Natural killer cell (primary cell): ENCODE measurements around the gene UQCC5. TPM values are rescaled to one million over a fixed set of nuclear protein-coding genes. Genes with fewer than 3 reads are reported as not detected.

Experiments
- ATAC-seq, 3 donors: fragments of 150-1000 bp in 2 of 3; fragments of 200-7000 bp in 1 of 3; cut with Tn5 transposase; 1 replicate in 1 of 3; 2 replicates in 2 of 3; pipeline ENCODE4 v1.10.0; 2021; ENCODE audit warnings: mild to moderate bottlenecking in 2 of 3, moderate library complexity in 2 of 3
- DNase-seq, 2 donors: peaks; one replicate each; pipeline versions ENCODE4 v3.0.0 to v3.0.0-alpha.2; 2013 to 2021; ENCODE audit warnings: mixed read lengths in 1 of 2
- H3K27ac ChIP-seq: one replicate; pipeline ENCODE4 v1.5.1; 2013; ENCODE audit warnings: mild to moderate bottlenecking, low read length
- H3K27me3 ChIP-seq: one replicate; pipeline ENCODE4 v1.6.1; 2013; ENCODE audit warnings: low read length; ENCODE audit not compliant: control insufficient read depth, insufficient read depth
- H3K36me3 ChIP-seq: one replicate; pipeline ENCODE4 v1.6.1; 2013; ENCODE audit warnings: low read length; ENCODE audit not compliant: control insufficient read depth, insufficient read depth
- H3K4me1 ChIP-seq: one replicate; pipeline ENCODE4 v1.6.1; 2013; ENCODE audit warnings: low read length; ENCODE audit not compliant: control insufficient read depth, insufficient read depth
- H3K4me3 ChIP-seq: one replicate; pipeline ENCODE4 v1.5.1; 2013; ENCODE audit warnings: low read length
- H3K9me3 ChIP-seq: one replicate; pipeline ENCODE4 v1.6.1; 2013; ENCODE audit warnings: low read length; ENCODE audit not compliant: control insufficient read depth, insufficient read depth
- H3K27ac Mint-ChIP-seq, 2 donors: one replicate each; pipeline ENCODE4 v1.8.0; 2022; ENCODE audit warnings: mild to moderate bottlenecking in 2 of 2, mixed read lengths in 2 of 2, moderate library complexity in 1 of 2
- H3K27me3 Mint-ChIP-seq, 2 donors: one replicate each; pipeline ENCODE4 v1.8.0; 2022; ENCODE audit warnings: low read depth in 2 of 2, mixed read lengths in 2 of 2
- H3K36me3 Mint-ChIP-seq: one replicate; pipeline ENCODE4 v1.8.0; 2022; ENCODE audit warnings: mixed read lengths
- H3K4me1 Mint-ChIP-seq, 2 donors: one replicate each; pipeline ENCODE4 v1.8.0; 2022; ENCODE audit warnings: mixed read lengths in 2 of 2
- H3K4me3 Mint-ChIP-seq: one replicate; pipeline ENCODE4 v1.8.0; 2022; ENCODE audit warnings: mild to moderate bottlenecking, moderate library complexity, mixed read lengths
- H3K9me3 Mint-ChIP-seq, 2 donors: one replicate each; pipeline ENCODE4 v1.8.0; 2022; ENCODE audit warnings: mixed read lengths in 2 of 2
- CTCF ChIP-seq: fragments of 200-600 bp; IDR thresholded peaks from one replicate; pipeline ENCODE4 v1.8.0; 2022; ENCODE audit warnings: antibody characterized with exemption
- WGBS: methylation state at CpG from one replicate; pipeline ENCODE4 v1.1.7; 2013; ENCODE audit warnings: missing lambda C conversion rate; ENCODE audit not compliant: insufficient coverage; 5-methylcytosine and 5-hydroxymethylcytosine counted together
- intact Hi-C: fragments of 100-400 bp; cut with micrococcal nuclease; formaldehyde crosslinking; loops from one replicate; pipeline ENCODE4 v1.14.2; 2022
- total RNA-seq, 4 donors: library from RNA; stranded (reverse); fragments of 120-200 nt in 1 of 4; gene quantifications; one replicate each; pipeline versions ENCODE4 v1.2.3 to v1.2.4, GENCODE V29; 2013 to 2022

Gene UQCC5
- total RNA-seq, 3 donors from 2014 or later (not counting 1 experiment from before 2014, with no cell fraction given) = 4.1 to 9.5 (median 7.3) TPM

- Mint-ChIP-seq H3K9me3 (no peaks in the 10 kb centered on the region), H3K4me3 (peak overlapping the region; percentile 85), H3K27me3 (no peaks in the 10 kb centered on the region), H3K36me3 (no peaks in the 10 kb centered on the region), H3K27ac (peak overlapping the region; percentile 59 to 75), H3K4me1 (peaks cover 22 to 32% of the 10 kb centered on the region in 2 donors)
- Histone ChIP-seq H3K27ac (no peak overlapping the region), H3K9me3 (no peaks in the 10 kb centered on the region), H3K36me3 (no peaks in the 10 kb centered on the region), H3K27me3 (no peaks in the 10 kb centered on the region), H3K4me3 (no peak overlapping the region), H3K4me1 (peaks cover 30% of the 10 kb centered on the region)
- ATAC-seq (no peak), DNase-seq (peak; percentile 26 to 67)
- no peak for TF ChIP-seq CTCF
- WGBS = 34% methylated on average over 5 of the region's 5 CpGs
- intact Hi-C loops = no loop called here
Measured at GRCh38 chr3:52532517-52532837, 3.9 kb upstream of the UQCC5 start.

- peak; percentile 40 to 55 for DNase-seq
- peaks cover 27 to 38% of the 10 kb centered on the region in 2 donors for H3K4me1 Mint-ChIP-seq
- H3K4me3 ChIP-seq = peak overlapping the region; percentile 37
- H3K4me1 ChIP-seq = peaks cover 36% of the 10 kb centered on the region
- intact Hi-C loops = no loop called here
- peak overlapping the region; percentile 85 for H3K4me3 Mint-ChIP-seq
- H3K27me3 ChIP-seq = no peaks in the 10 kb centered on the region
- H3K36me3 ChIP-seq = no peaks in the 10 kb centered on the region
- H3K9me3 ChIP-seq = no peaks in the 10 kb centered on the region
- peak overlapping the region; percentile 59 to 75 for H3K27ac Mint-ChIP-seq
- ATAC-seq = no peak
- no peaks in the 10 kb centered on the region for H3K27me3 Mint-ChIP-seq
- no peaks in the 10 kb centered on the region for H3K9me3 Mint-ChIP-seq
- TF ChIP-seq CTCF = no peak
- WGBS = 3% methylated on average over 78 of the region's 78 CpGs
- no peak overlapping the region for H3K27ac ChIP-seq
- H3K36me3 Mint-ChIP-seq = no peaks in the 10 kb centered on the region
Measured at GRCh38 chr3:52532838-52533622, 3.4 kb upstream of the UQCC5 start.

GRCh38 chr3:52533623-52534280, 2.7 kb upstream of the UQCC5 start, which contains the start of gene NT5DC2:
Gene NT5DC2 (minus strand): TSS chr3:52533857. CDS start chr3:52533737, 120 bp downstream.
- intact Hi-C loops = no loop called here
- Mint-ChIP-seq H3K27me3 (no peaks in the 10 kb centered on the region), H3K27ac (peak within 1 kb of the TSS; percentile 75 to 96), H3K4me3 (peak within 1 kb of the TSS; percentile 98), H3K36me3 (no peaks in the 10 kb centered on the region), H3K4me1 (peaks cover 35 to 44% of the 10 kb centered on the region in 2 donors), H3K9me3 (no peaks in the 10 kb centered on the region)
- H3K36me3 ChIP-seq = no peaks in the 10 kb centered on the region
- H3K4me1 ChIP-seq = peaks cover 42% of the 10 kb centered on the region
- H3K4me3 ChIP-seq = peak within 1 kb of the TSS; percentile 37
- TF ChIP-seq CTCF = no peak
- DNase-seq (peak; percentile 53 to 78), ATAC-seq (peak; percentile 30 to 43 (median 43))
- no peaks in the 10 kb centered on the region for H3K27me3 ChIP-seq
- no peak within 1 kb of the TSS for H3K27ac ChIP-seq
- WGBS = 3% methylated on average over 91 of the region's 91 CpGs
- H3K9me3 ChIP-seq = no peaks in the 10 kb centered on the region
